Measurements from ENCODE around the gene ZNF697.
"Not testable (repeated sequence)": the region's sequence is repeated elsewhere in the genome, so short reads cannot be mapped to it uniquely, and the experiment has no call there.

ZNF697 gene

GRCh38 chr1:119621705-119622104, 26.4 kb downstream of the ZNF697 start (continued):
- TF ChIP-seq SP2 (tag by site-specific recombination; IDR thresholded peaks at IDR 0.05): no peak
- no peak for TF ChIP-seq MYNN (tag by site-specific recombination; IDR thresholded peaks at IDR 0.05; ENCODE audit: borderline replicate concordance)
- TF ChIP-seq ZBTB17 (tag by site-specific recombination; IDR thresholded peaks at IDR 0.05): no peak
- TF ChIP-seq KLF1 (tag by site-specific recombination; IDR thresholded peaks at IDR 0.05): no peak
- no peak for TF ChIP-seq SCRT2 (tag by site-specific recombination; IDR thresholded peaks at IDR 0.05)
- no peak for TF ChIP-seq ZNF2 (tag by site-specific recombination; IDR thresholded peaks at IDR 0.05)

DNA sequence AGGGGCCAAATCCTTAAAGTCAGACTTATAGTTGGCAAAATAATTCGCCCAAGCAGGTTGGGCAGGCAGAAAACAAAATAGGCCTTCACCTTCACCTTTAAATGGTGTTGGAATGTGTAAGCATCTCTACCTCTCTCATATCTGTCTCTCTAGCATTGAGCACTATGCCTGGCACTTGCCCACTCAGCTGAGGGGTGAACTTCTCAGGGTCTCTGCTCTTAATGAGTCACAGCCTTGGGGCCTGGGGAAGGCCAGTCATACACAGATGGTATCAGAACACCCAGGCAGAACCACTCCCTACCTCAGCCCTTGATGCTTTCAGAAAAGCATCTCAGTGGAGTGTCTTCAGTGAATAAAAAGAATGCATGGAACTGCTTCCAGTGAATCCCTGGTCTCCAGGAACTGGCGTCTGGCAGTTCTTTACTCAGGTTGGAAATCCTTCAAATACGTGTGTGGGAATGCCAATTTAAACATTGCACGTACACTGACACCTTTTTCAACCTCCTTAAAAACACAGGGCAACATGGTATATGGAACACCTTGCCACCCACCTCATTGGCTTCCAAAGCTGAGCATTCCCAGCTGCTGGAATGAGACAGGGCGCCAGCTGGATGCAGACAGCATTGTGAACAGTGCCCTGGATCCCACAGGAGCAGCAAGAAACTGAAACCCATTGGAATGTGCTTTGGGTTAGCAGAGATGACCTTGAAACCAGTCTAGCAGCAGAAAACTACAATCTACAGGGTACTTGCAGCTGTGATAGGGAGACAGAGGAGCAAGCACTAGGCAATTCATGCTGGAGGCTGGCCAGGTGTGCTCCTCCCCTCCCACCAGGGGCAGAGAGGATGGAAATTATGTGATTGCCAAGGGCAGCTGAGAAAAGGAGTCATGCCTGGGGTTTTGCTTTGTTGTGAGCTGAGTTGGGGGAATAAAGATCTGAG, 30.0 kb downstream of the ZNF697 start:
- no peaks in the 10 kb centered on the region for H3K9me3 ChIP-seq (ENCODE audit: control insufficient read depth, insufficient read depth, low read depth, low read length)
- H3K4me3 ChIP-seq (ENCODE audit: low read depth, low read length): no peak overlapping the region
- ChIA-PET CTCF (interaction anchor here (0.6 to 9.4 kb wide), 4 partner anchors 30 to 178 kb away, joined by 3 to 190 read pairs (median 70); partner anchors contain the start of gene ZNF697), POLR2A (interaction anchor here (1.1 to 3.3 kb wide), 2 partner anchors 30 kb away, joined by 4 to 13 read pairs; partner anchors contain the start of gene ZNF697)
- peaks cover 0 to 6% of the 10 kb centered on the region in 2 experiments; a peak in 1 of 3 replicates for H3K36me3 ChIP-seq (ENCODE audit: control insufficient read depth in 2 of 2, insufficient read depth in 1 of 2, low read length in 2 of 2)
- TF ChIP-seq ZNF211 (tag by site-specific recombination; IDR thresholded peaks at IDR 0.05; ENCODE audit: low read depth) (no peak), ZNF302 (tag by site-specific recombination; IDR thresholded peaks at IDR 0.05; ENCODE audit: low read depth) (no peak), EGR2 (tag by site-specific recombination; IDR thresholded peaks at IDR 0.05; ENCODE audit: low read depth) (no peak), ZNF26 (tag by site-specific recombination; IDR thresholded peaks at IDR 0.05) (no peak), ZBTB21 (tag by site-specific recombination; IDR thresholded peaks at IDR 0.05) (no peak), ZNF692 (tag by site-specific recombination; IDR thresholded peaks at IDR 0.05) (no peak), ZNF624 (tag by site-specific recombination; IDR thresholded peaks at IDR 0.05) (no peak), ZNF433 (tag by site-specific recombination; IDR thresholded peaks at IDR 0.05; ENCODE audit: low read depth) (no peak), ZNF529 (tag by site-specific recombination; IDR thresholded peaks at IDR 0.05; ENCODE audit: insufficient replicate concordance) (no peak), PBX3 (CRISPR knock-in tag; IDR thresholded peaks at IDR 0.05) (no peak), FEZF1 (tag by site-specific recombination; IDR thresholded peaks at IDR 0.05) (no peak)
- TF ChIP-seq, protein P1, sequence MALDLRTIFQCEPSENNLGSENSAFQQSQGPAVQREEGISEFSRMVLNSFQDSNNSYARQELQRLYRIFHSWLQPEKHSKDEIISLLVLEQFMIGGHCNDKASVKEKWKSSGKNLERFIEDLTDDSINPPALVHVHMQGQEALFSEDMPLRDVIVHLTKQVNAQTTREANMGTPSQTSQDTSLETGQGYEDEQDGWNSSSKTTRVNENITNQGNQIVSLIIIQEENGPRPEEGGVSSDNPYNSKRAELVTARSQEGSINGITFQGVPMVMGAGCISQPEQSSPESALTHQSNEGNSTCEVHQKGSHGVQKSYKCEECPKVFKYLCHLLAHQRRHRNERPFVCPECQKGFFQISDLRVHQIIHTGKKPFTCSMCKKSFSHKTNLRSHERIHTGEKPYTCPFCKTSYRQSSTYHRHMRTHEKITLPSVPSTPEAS (tag by site-specific recombination; IDR thresholded peaks at IDR 0.05): no peak
- TF ChIP-seq, protein P2, sequence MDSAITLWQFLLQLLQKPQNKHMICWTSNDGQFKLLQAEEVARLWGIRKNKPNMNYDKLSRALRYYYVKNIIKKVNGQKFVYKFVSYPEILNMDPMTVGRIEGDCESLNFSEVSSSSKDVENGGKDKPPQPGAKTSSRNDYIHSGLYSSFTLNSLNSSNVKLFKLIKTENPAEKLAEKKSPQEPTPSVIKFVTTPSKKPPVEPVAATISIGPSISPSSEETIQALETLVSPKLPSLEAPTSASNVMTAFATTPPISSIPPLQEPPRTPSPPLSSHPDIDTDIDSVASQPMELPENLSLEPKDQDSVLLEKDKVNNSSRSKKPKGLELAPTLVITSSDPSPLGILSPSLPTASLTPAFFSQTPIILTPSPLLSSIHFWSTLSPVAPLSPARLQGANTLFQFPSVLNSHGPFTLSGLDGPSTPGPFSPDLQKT (IDR thresholded peaks at IDR 0.05; ENCODE audit: borderline replicate concordance, low read depth, low read length): no peak
- no peaks in the 10 kb centered on the region for H3K4me1 ChIP-seq (ENCODE audit: control insufficient read depth, insufficient read depth, low read length)
- no peak overlapping the region for H3K27ac ChIP-seq (ENCODE audit: extremely low read depth, low read depth, low read length)

DNA sequence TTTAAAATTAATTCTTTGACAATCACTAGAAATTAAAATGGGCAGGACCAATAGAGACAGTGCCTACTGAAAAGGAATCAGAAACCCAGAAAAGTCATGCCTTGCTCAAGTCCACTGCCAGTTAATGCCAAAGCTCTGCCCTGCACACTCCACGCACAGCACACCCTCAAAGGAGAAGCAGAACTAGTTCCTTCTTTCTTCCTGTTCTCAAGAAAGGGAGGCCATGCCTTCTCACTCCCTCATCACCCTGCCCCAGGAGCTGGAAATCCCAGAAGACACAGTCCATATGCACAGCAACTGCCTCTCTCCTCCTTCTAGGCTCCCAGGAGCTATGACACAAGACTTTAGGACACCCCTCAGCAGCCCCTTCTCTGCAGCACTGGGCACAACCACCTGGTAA, 31.3 kb downstream of the ZNF697 start:
- CTCF ChIA-PET: interaction anchor here (0.8 to 9.4 kb wide), 5 partner anchors 12 to 269 kb away, joined by 3 to 190 read pairs (median 4); no protein-coding TSS in a partner anchor
- not testable (repeated sequence) for H3K4me1 ChIP-seq (ENCODE audit: control insufficient read depth, insufficient read depth, low read length); H3K9me3 ChIP-seq (ENCODE audit: control insufficient read depth, insufficient read depth, low read depth, low read length); H3K36me3 ChIP-seq (ENCODE audit: control insufficient read depth in 2 of 2, insufficient read depth in 1 of 2, low read length in 2 of 2); H3K4me3 ChIP-seq (ENCODE audit: low read depth, low read length); H3K27ac ChIP-seq (ENCODE audit: extremely low read depth, low read depth, low read length)
- POLR2A ChIA-PET: interaction anchor here (3.3 kb wide), 1 partner anchor 31 kb away, joined by 13 read pairs; the partner anchor contains the start of gene ZNF697

DNA sequence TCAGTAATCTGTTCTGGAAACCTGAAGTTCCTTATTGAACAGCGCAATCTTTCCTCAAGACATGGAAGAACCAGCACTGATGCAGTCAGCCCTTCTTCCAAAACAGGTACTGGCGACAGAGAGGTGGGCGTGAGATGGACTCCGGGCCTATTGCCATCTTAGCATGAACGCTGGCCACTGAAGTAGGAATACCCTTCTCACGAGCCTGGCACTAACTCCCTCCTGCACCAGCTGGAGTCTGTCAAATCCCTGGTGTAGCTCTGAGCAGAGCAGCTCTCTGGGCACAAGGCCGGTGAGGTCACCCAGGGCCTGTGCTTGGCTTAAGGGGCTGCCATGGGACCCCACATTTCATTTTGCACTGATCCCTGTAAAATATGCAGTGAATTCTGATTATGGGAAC, 33.0 kb downstream of the ZNF697 start:
- not testable (repeated sequence) for H3K4me1 ChIP-seq (ENCODE audit: control insufficient read depth, insufficient read depth, low read length); H3K9me3 ChIP-seq (ENCODE audit: control insufficient read depth, insufficient read depth, low read depth, low read length); H3K36me3 ChIP-seq (ENCODE audit: control insufficient read depth in 2 of 2, insufficient read depth in 1 of 2, low read length in 2 of 2); H3K27ac ChIP-seq (ENCODE audit: extremely low read depth, low read depth, low read length); H3K4me3 ChIP-seq (ENCODE audit: low read depth, low read length)
- CTCF ChIA-PET: interaction anchor here (1.1 to 9.4 kb wide), 8 partner anchors 33 to 155 kb away, joined by 3 to 190 read pairs (median 3); partner anchors contain the start of gene ZNF697
- POLR2A ChIA-PET: interaction anchor here (1.2 to 3.3 kb wide), 2 partner anchors 33 to 57 kb away, joined by 3 to 13 read pairs; partner anchors contain the start of gene ZNF697
